HG03066 (cell line): ENCODE measurements around the gene SLC25A29.
"Not testable (repeated sequence)": the region's sequence is repeated elsewhere in the genome, so short reads cannot be mapped to it uniquely, and the experiment has no call there.

Experiments used
- ATAC-seq: cut with Tn5 transposase; IDR thresholded peaks from one replicate; pipeline ENCODE4 v1.9.1; 2021; ENCODE audit warnings: low read depth; ENCODE audit not compliant: unreplicated experiment

Gene SLC25A29

DNA sequence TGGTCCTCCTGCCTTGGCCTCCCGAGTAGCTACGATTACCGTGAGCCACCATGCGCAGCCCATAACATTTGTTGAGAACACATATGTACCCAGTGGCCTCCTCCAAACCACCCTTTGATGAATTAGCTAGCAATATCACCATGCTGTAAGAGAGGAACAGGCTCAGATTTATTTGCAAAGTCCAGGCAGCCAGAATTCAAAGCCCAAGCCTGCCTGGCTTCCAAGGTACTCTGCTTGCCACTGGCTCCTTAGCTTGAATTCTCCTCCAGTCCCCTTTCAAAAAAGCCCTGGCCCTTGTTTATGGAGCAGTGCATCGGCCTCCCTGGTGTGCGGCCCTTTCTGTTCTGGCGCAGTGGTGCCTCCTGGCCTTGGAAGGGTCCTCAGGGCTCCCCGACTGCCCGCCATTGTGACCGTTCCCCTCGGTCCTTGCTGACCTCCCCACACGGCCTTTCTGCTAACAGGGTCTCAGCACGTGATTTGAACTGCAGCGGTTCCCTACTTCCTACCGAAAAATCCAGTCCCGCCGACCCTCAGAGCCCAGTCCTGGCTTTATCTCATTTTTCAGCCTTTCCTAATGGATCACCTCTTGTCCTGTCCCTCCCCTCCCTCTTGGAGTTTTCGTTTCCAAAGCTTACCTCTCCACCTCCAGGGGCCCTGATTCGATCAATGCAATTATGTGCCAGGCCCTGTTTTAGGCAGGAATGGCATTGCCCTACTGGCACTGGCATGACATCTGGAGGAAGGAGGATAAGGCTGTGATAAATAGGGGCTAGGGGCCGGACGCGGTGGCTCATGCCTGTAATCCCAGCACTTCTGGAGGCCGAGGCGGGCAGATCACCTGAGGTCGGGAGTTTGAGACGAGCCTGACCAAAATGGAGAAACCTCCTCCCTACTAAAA is 22.0 kb downstream of the SLC25A29 start:
- ATAC-seq: no peak

DNA sequence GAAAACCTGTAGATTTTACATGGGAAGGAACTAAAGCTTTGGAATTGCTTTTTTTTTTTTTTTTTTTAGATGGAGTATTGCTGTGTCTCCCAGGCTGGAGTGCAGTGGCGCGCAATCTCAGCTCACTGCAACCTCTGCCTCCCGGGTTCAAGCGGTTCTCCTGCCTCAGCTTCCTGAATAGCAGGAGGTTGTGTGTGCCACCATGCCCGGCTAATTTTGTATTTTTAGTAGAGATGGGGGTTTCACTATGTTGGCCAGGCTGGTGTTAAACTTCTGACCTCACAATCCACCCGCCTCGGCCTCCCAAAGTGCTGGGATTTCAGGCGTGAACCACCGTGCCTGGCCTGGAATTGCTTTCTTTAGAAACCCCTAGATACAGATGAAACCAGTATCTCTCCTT is 22.8 kb downstream of the SLC25A29 start:
- not testable (repeated sequence) for ATAC-seq

DNA sequence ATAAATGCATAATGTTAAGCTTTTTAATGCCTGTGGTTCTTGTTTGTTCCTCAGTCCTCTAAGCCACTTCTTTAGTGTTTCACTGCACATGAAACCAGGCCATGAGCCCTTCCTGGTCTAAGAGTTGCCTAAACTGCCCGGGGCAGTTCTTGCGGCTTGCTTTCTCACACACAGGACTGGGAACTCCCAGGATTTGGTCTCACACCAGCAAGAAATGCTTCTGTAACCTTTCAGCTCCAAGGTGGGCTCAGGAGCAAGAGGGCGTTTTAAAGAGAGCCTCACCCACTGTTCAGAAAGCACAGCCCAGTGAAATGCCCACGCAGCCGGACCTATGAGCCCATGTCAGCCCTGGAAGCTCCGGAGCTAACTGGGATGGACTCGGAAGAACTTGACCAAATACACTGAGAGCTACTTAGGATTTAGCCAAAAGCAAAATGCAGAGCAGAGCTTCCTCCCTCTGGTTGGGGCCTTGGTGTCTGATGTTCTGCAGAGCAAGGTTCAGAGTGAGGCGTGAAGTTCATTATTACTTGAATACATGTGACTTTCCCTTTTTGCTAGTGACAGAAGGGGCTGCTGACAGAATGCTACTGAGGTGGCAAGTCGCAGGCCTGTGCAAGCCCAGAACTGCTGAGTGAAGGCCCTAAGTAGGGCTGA is 23.4 kb downstream of the SLC25A29 start:
- no peak for ATAC-seq

DNA sequence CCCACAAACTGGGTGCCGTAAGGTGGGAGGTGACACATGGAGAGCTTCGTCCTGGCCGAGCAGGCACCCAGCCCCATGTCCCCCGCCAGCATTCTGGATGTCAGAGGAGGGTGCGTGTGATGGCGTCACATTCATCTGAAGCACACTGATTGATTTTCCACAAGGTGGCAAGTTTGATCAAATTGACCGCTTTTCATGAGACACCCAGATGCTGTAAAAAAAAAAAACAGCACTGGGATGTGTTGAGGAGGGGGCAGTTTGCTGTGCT is 24.2 kb downstream of the SLC25A29 start:
- ATAC-seq: no peak

DNA sequence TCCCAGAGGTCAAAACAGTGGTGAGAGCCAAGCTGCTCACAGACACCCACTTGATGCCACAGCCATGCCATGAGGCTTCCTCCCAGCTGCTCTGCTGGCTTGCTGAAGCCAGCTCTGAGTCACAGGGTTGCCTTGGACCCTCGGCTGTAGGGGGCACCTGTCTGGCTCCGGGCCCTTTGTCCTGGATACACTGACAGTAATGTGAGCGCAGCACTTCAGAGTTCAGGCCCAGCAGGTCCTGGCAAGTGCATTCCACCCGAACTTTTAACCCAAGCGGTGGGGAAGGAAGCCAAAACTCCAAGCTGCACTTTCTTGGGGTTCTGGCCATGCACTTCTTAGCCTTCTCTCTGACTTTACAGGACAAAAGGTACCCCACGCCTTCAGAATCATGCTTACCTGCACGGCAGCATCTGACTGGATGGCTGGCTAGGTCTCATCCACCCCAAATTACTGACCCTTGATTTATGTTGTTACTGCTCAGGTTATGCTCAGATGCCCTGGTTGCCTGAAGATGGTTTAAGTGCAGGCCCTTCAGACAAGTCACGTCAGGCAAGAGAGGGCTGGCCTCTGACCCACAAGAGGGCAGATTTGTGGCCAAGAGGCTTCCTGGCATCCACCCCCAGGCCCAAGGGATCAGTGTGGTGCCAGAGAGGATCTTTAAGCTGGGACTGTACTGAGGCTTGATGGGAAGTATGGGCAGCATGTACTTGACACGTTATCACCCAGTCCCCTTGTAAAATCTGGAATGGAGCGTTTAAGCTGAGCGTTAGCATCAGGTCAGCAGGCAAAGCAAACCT is 24.8 kb downstream of the SLC25A29 start:
- ATAC-seq: no peak

DNA sequence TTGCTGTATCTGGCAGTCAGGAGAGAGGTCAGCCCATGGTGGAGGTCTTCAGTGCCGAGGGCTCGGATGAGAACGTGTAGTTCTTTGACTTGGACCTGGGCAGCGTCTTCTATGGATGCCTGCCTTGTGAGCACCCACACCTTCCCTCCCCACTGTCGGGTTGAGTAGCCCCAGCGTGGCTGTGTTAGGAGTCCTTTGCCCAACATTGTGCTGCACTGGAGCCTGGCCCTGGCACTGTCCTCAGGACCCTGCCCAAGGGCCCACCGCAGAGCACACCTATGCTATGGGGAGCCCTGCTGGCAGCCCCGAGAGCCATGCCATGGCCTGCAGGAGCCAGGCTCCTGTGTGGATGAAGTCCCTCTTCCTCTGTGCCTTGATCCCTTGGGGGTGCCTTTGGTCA is 26.7 kb downstream of the SLC25A29 start:
- ATAC-seq: no peak

DNA sequence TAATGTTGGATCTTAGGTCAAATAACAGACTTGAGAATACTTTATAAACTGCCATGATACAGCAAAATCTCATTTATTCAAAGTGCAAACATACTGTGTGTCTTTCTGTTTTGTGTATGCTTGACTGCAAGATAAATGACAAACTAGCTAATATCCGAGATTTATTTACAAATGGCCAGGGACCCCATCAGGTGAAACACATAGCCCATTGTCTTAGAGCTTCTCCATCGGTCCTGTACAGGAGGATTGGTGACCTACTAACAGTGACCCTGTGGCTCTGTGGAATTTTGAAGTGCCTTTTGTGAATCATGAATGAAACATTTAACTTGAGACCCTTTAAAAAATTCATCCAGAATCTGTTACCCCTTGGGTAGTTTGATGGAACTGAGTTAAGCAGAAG is 27.1 kb downstream of the SLC25A29 start:
- ATAC-seq: no peak

DNA sequence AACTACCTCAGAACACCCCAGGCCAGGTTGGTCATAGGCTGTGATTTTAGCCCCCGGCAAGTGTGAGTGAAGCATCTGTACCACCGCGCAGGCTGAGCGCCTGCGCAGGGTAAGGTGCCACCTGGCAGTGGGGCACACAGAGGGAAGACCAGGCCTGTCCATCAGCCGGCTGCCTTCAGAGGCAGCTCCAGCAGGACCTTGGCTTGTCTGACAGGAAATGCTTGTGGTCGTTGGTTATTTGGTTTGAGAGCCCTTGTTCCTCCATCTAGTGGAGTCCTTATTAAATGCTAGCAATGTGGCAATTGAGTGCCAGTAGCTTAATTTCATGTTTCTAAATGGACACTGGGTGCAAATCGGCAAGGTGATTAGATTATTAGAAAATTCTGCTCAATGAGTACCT is 27.5 kb downstream of the SLC25A29 start:
- ATAC-seq: no peak

DNA sequence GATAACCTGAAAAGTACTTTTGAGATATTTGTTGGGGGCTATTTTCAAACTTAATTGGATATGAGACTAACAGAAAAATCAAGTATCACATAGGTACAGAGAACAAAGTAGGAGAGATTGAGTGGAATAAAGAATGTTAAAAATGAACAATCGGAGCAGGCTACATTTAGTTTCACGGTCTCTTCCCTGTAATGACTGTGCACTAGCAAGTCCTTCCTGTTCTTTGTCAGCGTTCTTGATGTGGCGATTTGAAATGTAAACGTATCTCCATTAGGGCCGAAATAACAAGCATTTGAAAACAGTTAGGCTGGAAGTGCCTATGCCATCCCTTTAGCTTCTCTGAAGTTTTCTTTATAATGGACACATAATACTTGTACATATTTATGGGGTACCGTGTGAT is 31.0 kb downstream of the SLC25A29 start:
- no peak for ATAC-seq

DNA sequence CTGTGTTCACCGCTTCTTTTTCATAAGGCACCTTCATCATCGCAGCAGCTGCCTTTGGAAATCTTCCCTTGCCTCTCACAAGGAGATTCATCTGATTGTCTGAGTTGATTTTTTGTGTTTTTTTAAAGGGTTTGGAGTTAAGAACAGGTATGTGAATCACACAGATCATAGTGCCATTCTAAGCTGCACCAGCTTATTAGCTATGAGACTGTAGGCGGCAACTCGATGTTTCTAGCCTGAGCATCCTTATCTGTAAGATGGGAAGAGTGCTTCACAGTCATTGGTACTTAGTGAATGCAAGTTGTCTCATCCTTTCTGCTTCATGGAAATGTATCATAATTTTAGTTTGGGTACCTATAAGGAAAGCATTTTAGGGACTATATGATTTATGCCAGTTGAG is 32.0 kb downstream of the SLC25A29 start:
- ATAC-seq: no peak

DNA sequence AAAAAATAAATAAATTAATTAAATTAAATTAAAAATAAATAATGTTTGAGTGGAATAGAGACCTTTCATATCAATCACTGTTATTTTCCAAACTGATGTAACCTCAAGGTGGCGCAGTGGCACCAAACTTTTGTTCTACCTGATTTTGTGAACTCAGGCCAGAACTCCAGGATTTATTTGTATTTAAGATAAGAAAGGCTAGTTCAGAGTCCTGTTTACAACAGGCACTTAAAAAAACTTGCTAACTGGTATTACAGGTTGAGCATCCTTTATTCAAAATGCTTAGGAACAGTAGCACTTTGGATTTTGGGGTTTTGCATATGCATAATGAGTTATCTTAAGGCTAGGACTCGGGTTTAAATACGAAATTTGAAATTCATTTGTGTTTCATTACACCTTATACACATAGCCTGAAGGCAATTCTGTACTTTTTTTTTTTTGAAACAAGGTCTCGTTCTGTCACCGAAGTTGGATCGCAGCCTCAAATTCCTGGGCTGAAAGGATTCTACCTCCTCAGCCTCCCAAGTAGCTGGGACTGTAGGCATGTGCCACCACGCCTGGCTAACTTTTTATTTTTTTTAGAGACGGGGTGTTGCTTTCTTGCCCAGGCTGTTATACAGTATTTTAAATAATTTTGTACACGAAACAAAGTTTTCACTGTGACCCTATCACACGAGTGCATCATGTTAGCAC is 34.9 kb downstream of the SLC25A29 start:
- ATAC-seq: no peak

DNA sequence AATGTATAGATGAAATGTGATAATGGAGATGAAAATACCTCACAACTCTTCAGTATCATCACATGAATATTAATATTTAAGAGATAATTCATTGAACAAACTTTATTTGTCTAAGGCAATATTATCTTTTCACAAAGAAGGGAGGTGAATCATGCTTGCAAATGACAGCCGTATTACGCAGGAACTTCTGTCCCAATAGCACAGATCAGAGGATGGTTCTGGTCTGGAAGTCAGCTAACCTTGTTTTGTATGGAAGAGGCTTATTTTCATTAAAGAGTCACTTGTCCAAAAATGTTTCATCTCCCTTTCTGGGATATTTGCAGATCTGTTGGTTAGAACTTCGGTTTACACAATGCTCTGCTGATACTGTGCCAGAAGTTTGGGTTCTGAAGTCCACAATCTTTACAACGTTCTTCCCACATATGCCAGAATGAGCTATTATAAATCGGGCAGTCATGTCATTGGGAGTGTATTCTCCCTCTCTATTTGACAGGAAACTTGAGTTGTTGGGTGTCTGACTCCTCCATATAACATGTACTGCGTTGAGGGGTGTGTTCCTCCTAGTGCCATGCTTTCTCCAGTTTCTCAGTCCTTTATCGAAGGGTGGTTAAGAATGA is 37.5 kb downstream of the SLC25A29 start:
- no peak for ATAC-seq

DNA sequence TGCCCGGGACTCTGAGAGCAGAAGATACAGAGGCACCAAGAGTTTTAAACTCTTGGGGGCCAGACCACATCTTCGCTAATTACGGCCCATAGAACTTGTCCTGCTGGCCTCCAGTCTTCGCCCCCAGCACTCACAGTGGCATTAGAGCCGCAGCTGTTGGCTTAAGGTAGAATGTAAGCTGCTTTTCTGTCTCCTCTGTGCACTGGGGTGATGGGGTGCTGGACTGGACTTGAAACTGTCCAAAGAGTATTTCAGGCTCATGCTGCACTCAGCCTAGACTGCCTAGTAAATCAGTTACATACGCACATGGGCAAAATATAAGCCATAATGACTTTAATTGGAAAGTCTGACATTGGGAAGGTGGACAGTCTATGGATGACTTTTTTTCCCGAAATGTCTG is 38.3 kb downstream of the SLC25A29 start:
- no peak for ATAC-seq

DNA sequence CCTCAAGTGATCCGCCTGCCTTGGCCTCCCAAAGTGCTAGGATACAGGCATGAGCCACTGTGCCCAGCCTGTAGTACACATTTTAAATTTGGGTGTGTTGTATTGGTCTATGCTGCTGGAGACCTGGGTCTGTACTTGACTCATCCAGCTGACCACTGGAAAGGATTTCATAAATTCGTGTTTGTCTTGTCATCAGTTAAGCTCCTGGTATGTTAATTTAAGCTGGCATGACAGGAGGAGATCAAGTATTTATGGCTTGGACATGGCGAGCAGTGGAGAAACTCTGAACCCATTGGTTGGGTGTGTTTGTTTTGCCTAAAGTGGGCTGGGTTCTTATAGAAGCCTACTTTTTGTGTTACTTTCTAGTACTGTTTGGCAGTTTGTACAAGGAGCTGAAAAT is 43.1 kb downstream of the SLC25A29 start:
- no peak for ATAC-seq

DNA sequence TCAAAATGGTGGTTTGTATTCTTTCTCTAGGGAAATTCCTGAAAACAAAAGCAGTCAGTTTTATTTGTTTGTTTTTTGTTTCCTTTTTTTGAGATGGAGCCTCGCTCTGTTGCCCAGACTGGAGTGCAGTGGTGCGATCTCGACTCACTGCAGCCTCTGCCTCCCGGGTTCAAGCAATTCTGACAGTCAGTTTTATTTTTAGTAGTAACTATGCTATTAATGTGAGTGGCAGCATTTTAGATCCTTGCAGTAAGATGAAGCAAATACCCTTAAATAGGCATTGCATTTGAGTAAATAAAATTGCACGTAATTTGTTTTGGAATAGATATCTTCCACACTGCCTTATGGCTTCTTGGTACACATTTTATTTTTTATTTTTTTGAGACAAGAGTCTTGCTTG is 43.7 kb downstream of the SLC25A29 start:
- no peak for ATAC-seq

DNA sequence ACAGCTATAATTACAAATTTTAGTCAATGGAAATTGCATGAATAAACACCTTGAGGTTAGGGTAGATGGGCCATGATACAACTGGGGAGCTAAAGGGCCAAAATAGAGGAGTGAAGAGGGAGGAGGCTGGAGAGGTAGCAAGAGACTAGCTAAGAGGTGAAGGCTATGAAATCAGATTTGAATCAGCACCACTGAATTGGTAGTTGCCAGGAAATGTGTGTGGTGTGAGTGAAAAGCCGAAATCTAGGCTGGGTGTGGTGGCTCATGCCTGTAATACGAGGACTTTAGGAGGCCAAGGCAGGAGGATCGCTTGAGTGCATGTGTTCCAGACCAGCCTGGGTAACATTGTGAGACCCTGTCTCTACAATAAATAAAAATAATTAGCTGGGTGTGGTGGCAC is 44.6 kb downstream of the SLC25A29 start:
- no peak for ATAC-seq

DNA sequence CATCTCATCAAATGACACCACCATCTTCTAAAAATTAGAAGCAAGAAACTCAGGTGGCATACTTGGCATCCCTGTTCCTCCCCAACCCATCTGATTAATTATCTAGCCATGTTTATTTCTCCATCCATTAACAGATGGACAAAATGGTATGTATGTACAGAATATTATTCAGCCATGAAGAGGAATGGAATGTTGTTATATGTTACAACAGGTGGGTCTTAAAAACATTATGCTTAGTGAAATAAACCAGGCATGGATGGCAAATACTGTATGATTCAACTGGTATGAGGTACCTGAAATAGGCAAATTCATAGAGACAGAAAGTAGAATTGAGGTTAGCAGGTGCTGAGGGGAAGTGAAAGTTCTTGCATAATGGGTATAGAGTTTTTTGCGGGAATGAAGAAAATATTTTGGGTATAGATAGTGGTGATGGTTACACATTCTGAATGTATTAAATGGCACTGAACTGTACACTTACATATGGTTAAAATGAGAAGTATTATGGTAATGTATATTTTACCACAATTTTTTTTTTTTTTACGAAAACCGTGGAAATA is 49.8 kb downstream of the SLC25A29 start:
- ATAC-seq: peak; percentile 84

DNA sequence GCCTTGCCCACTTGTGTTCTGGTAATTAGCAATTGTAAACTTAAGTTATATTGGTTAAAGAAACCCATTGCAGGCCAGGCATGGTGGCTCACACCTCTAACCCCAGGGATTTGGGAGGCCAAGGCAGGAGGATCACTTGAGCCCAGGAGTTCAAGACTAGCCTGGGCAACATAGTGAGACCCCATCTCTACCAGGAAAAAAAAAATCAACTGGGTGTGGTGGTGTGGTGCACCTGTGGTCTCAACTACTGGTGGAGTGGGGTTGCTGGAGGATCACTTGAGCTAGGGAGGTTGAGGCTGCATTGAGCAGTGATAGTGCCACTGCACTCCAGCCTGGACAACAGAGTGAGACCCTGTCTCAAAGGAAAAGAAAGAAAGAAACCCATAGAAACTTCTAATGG is 53.6 kb downstream of the SLC25A29 start:
- no peak for ATAC-seq

DNA sequence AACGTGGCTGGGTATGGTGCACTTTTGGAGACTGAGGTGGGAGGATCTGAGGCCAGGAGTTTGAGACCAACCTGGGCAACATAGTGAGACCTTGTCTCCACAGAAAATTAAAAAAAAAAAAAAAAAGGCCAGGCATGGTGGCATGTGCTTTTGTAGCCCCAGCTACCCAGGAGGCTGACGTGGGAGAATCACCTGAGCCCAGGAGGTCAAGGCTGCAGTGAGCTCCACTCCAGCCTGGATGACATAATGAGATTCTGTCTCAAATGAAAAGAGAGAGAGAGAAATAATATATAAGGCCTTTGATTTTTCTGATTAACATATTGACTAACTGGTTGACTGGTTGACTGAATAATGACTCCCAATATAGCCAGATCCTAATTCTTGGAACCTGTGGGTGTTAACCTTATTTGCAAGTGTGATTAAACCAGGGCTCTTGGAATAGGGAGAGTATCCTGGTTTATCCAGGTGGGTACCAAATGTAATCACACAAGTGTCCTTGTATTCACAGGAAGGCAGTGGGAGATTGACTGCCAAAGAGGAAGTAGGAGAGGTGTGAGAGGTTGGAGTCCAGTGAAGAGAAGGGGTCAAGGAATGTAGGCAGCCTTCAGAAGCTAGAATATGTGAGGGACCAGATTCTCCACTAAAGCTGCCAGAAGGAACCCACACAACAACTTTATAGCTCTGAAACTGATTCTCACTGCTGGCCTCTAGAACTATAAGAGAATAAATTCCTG is 55.3 kb downstream of the SLC25A29 start:
- ATAC-seq: no peak
